Keratinocyte (primary cell): ENCODE data around the gene PLEKHD1. TPM values are rescaled to one million over a fixed set of nuclear protein-coding genes. Genes with fewer than 3 reads are reported as not detected.

ENCODE experiments used
- DNase-seq: peaks from one replicate; pipeline ENCODE4 v3.0.0-alpha.2; 2011; ENCODE audit warnings: low read depth, missing footprints, low spot score
- FAIRE-seq: peaks from 2 replicates; lab custom pipeline; 2011; peaks lifted over from hg19 to GRCh38; lab: Jason Lieb, UNC
- H2AFZ ChIP-seq: 2 replicates; pipeline ENCODE4 v1.6.0; 2012; ENCODE audit warnings: low read length, control low read depth, inconsistent platforms; ENCODE audit not compliant: control insufficient read depth
- H3K27ac ChIP-seq: 2 replicates; pipeline ENCODE4 v1.5.1; 2011; ENCODE audit warnings: low read length; ENCODE audit not compliant: control insufficient read depth, insufficient read depth
- H3K27me3 ChIP-seq: 3 replicates; pipeline ENCODE4 v1.6.0; 2011; ENCODE audit warnings: low read length; ENCODE audit not compliant: control insufficient read depth, insufficient read depth; ENCODE audit errors: extremely low read depth
- H3K36me3 ChIP-seq, 2 experiments: 2 replicates in 1 of 2; 3 replicates in 1 of 2; pipeline ENCODE4 v1.5.1; 2011; ENCODE audit warnings: low read length in 2 of 2, mild to moderate bottlenecking in 1 of 2; ENCODE audit not compliant: control insufficient read depth in 2 of 2, insufficient read depth in 2 of 2; ENCODE audit errors: extremely low read depth in 1 of 2
- H3K4me1 ChIP-seq: 3 replicates; pipeline ENCODE4 v1.5.1; 2011; ENCODE audit warnings: low read length; ENCODE audit not compliant: control insufficient read depth, insufficient read depth; ENCODE audit errors: extremely low read depth
- H3K4me2 ChIP-seq: 3 replicates; pipeline ENCODE4 v1.6.0; 2011; ENCODE audit warnings: low read depth, low read length; ENCODE audit not compliant: control insufficient read depth, insufficient read depth; ENCODE audit errors: extremely low read depth
- H3K4me3 ChIP-seq, 3 experiments: fragments of 200-600 bp in 1 of 3; sonication (generic) in 1 of 3; 2 replicates in 2 of 3; 3 replicates in 1 of 3; pipeline ENCODE4 v1.5.1; 2011 to 2016; ENCODE audit warnings: low read length in 3 of 3, mild to moderate bottlenecking in 3 of 3, control low read depth in 2 of 3, inconsistent platforms in 1 of 3, low read depth in 1 of 3, mixed read lengths in 1 of 3, mixed run types in 1 of 3, moderate library complexity in 1 of 3; ENCODE audit not compliant: control insufficient read depth in 2 of 3, insufficient read depth in 2 of 3; ENCODE audit errors: extremely low read depth in 1 of 3
- H3K79me2 ChIP-seq: 2 replicates; pipeline ENCODE4 v1.6.0; 2012; ENCODE audit warnings: low read length; ENCODE audit not compliant: control insufficient read depth, insufficient read depth
- H3K9ac ChIP-seq: 3 replicates; pipeline ENCODE4 v1.6.0; 2011; ENCODE audit warnings: low read length; ENCODE audit not compliant: control insufficient read depth, insufficient read depth; ENCODE audit errors: extremely low read depth
- H3K9me1 ChIP-seq: 3 replicates; pipeline ENCODE4 v1.6.0; 2011; ENCODE audit warnings: low read length; ENCODE audit not compliant: control insufficient read depth, insufficient read depth; ENCODE audit errors: extremely low read depth
- H3K9me3 ChIP-seq: 2 replicates; pipeline ENCODE4 v1.5.1; 2012; ENCODE audit warnings: low read depth, low read length; ENCODE audit not compliant: control insufficient read depth
- H4K20me1 ChIP-seq: 3 replicates; pipeline ENCODE4 v1.6.0; 2011; ENCODE audit warnings: low read length; ENCODE audit not compliant: control insufficient read depth, insufficient read depth; ENCODE audit errors: extremely low read depth
- EZH2 ChIP-seq: IDR thresholded peaks from one replicate; pipeline ENCODE4 v1.6.1; 2012; ENCODE audit warnings: inconsistent platforms, mild to moderate bottlenecking, low read length, moderate library complexity
- dilution Hi-C: fragments of 300-500 bp; cut with MboI; formaldehyde crosslinking; loops from one replicate; pipeline ENCODE4 v1.7.0; 2020; ENCODE audit warnings: low sequenced_read_pairs; ENCODE audit not compliant: extremely low pct_ligation_motif_present
- polyA plus RNA-seq, 5 experiments: library from polyadenylated mRNA; depleted of rRNA in 3 of 5; stranded (reverse) in 3 of 5; stranded (forward) in 1 of 5; unstranded in 1 of 5; fragments of >200 nt; gene quantifications; 1 replicate in 1 of 5; 2 replicates in 3 of 5; 3 replicates in 1 of 5; pipeline versions ENCODE4 v1.2.1 to v1.2.3, GENCODE V29; 2011 to 2012; ENCODE audit warnings: missing spikeins in 2 of 5, low read depth in 1 of 5, low replicate concordance in 1 of 5
- TF ChIP-seq, protein P1 (sequence below), 3 experiments: IDR thresholded peaks in 1 of 3; conservative IDR thresholded peaks in 1 of 3; optimal IDR thresholded peaks in 1 of 3; 2 replicates in 2 of 3; 3 replicates in 1 of 3; pipeline versions ENCODE3 to v1.5.1; 2011; ENCODE audit warnings: low read length in 3 of 3, mild to moderate bottlenecking in 3 of 3, moderate library complexity in 2 of 3, control low read depth in 1 of 3, inconsistent platforms in 1 of 3; ENCODE audit not compliant: insufficient read depth in 2 of 3; ENCODE audit errors: extremely low read depth in 1 of 3

PLEKHD1 gene
- polyA plus RNA-seq, 1 donor (not counting 4 experiments of a cell fraction or from before 2014, with no cell fraction given), result 0.01 TPM

- Histone ChIP-seq H2AFZ (no peak overlapping the region), H3K4me3 (no peak overlapping the region), H3K27ac (no peak overlapping the region), H3K9me3 (no peaks in the 10 kb centered on the region), H3K4me1 (no peaks in the 10 kb centered on the region), H3K4me2 (no peak overlapping the region), H3K79me2 (no peaks in the 10 kb centered on the region), H4K20me1 (no peaks in the 10 kb centered on the region), H3K9ac (no peak overlapping the region), H3K36me3 (no peaks in the 10 kb centered on the region), H3K9me1 (no peaks in the 10 kb centered on the region), H3K27me3 (peaks cover 28% of the 10 kb centered on the region)
- DNase-seq, result peak; percentile 4
- TF ChIP-seq, protein P1, sequence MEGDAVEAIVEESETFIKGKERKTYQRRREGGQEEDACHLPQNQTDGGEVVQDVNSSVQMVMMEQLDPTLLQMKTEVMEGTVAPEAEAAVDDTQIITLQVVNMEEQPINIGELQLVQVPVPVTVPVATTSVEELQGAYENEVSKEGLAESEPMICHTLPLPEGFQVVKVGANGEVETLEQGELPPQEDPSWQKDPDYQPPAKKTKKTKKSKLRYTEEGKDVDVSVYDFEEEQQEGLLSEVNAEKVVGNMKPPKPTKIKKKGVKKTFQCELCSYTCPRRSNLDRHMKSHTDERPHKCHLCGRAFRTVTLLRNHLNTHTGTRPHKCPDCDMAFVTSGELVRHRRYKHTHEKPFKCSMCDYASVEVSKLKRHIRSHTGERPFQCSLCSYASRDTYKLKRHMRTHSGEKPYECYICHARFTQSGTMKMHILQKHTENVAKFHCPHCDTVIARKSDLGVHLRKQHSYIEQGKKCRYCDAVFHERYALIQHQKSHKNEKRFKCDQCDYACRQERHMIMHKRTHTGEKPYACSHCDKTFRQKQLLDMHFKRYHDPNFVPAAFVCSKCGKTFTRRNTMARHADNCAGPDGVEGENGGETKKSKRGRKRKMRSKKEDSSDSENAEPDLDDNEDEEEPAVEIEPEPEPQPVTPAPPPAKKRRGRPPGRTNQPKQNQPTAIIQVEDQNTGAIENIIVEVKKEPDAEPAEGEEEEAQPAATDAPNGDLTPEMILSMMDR (optimal IDR thresholded peaks at IDR 0.05 in 1 of 3, IDR thresholded peaks at IDR 0.05 in 1 of 3, conservative IDR thresholded peaks at IDR 0.05 in 1 of 3; ENCODE audit: extremely low read depth in 1 of 3, insufficient read depth in 2 of 3, low read length in 3 of 3), result no peak
- no peak for TF ChIP-seq EZH2
- dilution Hi-C loops, result no loop called here
- FAIRE-seq, result no peak
Observed at GRCh38 chr14:69553252-69553651, 68.7 kb downstream of the PLEKHD1 start.

DNA sequence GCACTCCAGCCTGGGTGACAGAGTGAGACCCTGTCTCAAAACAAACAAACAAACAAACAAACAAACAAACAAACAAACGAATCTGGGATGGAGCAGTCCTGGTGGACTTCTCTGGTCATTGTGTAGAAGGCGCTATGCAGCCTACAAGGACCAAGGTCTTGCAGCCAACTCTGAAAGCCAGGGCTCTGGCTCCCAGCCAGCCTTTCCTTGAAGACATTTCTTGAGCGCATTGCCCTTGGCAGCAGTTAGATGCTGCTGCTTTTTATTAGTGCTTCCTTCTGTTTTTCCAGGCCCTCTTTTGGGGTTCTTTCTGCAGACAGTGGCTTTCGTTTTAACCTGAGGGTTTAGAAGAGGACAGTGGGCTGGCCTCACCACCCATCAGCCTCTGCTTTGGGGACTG, 70.0 kb downstream of the PLEKHD1 start:
- FAIRE-seq, result no peak
- dilution Hi-C loops, result no loop called here
- Histone ChIP-seq H2AFZ (no peak overlapping the region), H3K4me2 (no peak overlapping the region), H3K79me2 (no peaks in the 10 kb centered on the region), H3K9ac (no peak overlapping the region), H3K9me3 (no peaks in the 10 kb centered on the region), H4K20me1 (no peaks in the 10 kb centered on the region), H3K4me1 (no peaks in the 10 kb centered on the region), H3K36me3 (no peaks in the 10 kb centered on the region), H3K27me3 (peaks cover 25% of the 10 kb centered on the region), H3K4me3 (no peak overlapping the region), H3K9me1 (no peaks in the 10 kb centered on the region), H3K27ac (no peak overlapping the region)
- TF ChIP-seq, protein P1 (optimal IDR thresholded peaks at IDR 0.05 in 1 of 3, IDR thresholded peaks at IDR 0.05 in 1 of 3, conservative IDR thresholded peaks at IDR 0.05 in 1 of 3; ENCODE audit: extremely low read depth in 1 of 3, insufficient read depth in 2 of 3, low read length in 3 of 3), result no peak
- TF ChIP-seq EZH2, result no peak
- DNase-seq, result no peak
